Hepatocyte (in vitro differentiated cells): Measurements from ENCODE around the gene MAN1B1.

Experiments
- EZH2 ChIP-seq: fragments of 200-600 bp; sonication (generic); IDR thresholded peaks from 2 replicates; pipeline ENCODE4 v1.6.1; 2016; ENCODE audit warnings: antibody characterized with exemption, mild to moderate bottlenecking, borderline replicate concordance
- EZH2phosphoT487 ChIP-seq: fragments of 200-600 bp; sonication (generic); IDR thresholded peaks from one replicate; pipeline ENCODE4 v1.6.1; 2018; ENCODE audit warnings: antibody characterized with exemption, mild to moderate bottlenecking, low read depth, moderate library complexity; ENCODE audit not compliant: unreplicated experiment, severe bottlenecking
- TF ChIP-seq, protein P1 (sequence below): fragments of 200-600 bp; sonication (generic); IDR thresholded peaks from 2 replicates; pipeline ENCODE4 v1.5.1; 2016; ENCODE audit warnings: antibody characterized with exemption, mild to moderate bottlenecking; ENCODE audit not compliant: poor library complexity

DNA sequence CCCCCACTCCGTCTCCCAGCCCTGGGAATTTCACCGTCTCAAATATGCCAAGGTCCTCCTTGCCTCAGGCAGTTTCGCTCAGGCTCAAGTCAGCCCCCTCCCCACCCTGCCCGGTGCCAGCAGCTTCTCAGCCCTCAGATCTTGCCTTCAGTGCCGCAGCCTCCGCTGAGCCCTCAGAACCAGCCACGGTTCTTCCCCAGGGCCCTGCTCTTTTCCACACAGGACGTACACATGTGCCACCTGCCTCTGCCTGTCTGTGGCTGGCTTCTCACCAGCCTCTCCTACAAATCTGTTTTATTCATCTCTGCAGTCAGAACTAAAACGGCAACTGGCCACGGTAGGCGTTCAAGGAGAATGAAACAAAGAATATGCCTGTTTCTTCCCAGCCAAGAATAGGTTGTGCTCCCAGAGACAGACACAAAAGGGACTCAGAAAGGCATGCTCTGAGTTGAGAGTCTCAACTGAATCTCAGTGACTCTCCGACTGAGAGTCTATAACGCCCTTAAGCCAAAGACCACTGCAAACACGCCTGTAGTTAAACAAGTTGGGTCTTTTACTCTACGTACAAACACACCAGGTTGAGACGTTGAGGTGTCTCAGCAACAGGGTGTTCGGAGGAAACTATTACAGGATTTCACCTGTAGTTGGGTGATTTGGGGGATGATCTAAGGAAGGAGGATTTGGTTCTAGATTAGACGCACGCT is 41.5 kb downstream of the MAN1B1 start:
- TF ChIP-seq, protein P1, sequence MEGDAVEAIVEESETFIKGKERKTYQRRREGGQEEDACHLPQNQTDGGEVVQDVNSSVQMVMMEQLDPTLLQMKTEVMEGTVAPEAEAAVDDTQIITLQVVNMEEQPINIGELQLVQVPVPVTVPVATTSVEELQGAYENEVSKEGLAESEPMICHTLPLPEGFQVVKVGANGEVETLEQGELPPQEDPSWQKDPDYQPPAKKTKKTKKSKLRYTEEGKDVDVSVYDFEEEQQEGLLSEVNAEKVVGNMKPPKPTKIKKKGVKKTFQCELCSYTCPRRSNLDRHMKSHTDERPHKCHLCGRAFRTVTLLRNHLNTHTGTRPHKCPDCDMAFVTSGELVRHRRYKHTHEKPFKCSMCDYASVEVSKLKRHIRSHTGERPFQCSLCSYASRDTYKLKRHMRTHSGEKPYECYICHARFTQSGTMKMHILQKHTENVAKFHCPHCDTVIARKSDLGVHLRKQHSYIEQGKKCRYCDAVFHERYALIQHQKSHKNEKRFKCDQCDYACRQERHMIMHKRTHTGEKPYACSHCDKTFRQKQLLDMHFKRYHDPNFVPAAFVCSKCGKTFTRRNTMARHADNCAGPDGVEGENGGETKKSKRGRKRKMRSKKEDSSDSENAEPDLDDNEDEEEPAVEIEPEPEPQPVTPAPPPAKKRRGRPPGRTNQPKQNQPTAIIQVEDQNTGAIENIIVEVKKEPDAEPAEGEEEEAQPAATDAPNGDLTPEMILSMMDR = no peak
- TF ChIP-seq EZH2 (no peak), EZH2phosphoT487 (no peak)
